ENCODE data around the gene ALG9. TPM values are rescaled to one million over a fixed set of nuclear protein-coding genes. Genes with fewer than 3 reads are reported as not detected.
A peak's percentile ranks its signal among the peaks of the same experiment; 100 is the strongest.

ALG9 gene
- total RNA-seq, 1 experiment from 2014 or later = 23.7 TPM

GRCh38 chr11:111878385-111878848, 7.0 kb upstream of the ALG9 start:
- no peaks in the 10 kb centered on the region for H4K20me1 ChIP-seq (ENCODE audit: insufficient read depth)
- peak overlapping the region; percentile 88 for H2AFZ ChIP-seq (ENCODE audit: low read depth, low read length, poor library complexity, severe bottlenecking)
- ATAC-seq (peak; percentile 21), DNase-seq (ENCODE audit: low read depth, low spot score) (peak; percentile 3)
- peaks cover 0 to 9% of the 10 kb centered on the region in 2 experiments; a peak in 1 of 4 replicates for H3K36me3 ChIP-seq (ENCODE audit: control insufficient read depth in 1 of 2, insufficient read depth in 2 of 2, low read length in 2 of 2)
- peak overlapping the region; percentile 65 for H3K27ac ChIP-seq (ENCODE audit: low read depth, low read length)
- peak overlapping the region; percentile 83 to 91 for H3K4me3 ChIP-seq (replicated peaks in 1 of 2; ENCODE audit: low read depth in 1 of 2, low read length in 2 of 2)
- TSS peak; percentile 80 for BruUV-seq (replicated peaks)
- H3K9ac ChIP-seq (ENCODE audit: low read length) = peak overlapping the region; percentile 86
- peak overlapping the region; percentile 90 for H3K4me2 ChIP-seq (ENCODE audit: low read length)
- H3K4me1 ChIP-seq (ENCODE audit: control insufficient read depth in 1 of 2, insufficient read depth in 2 of 2, low read length in 2 of 2) = peaks cover 3 to 15% of the 10 kb centered on the region in 2 experiments; a peak in 3 of 4 replicates
- ChIA-PET POLR2A (no interaction called here), CTCF (interaction anchor here (1.2 kb wide), 1 partner anchor 104 kb away, joined by 4 read pairs; no protein-coding TSS in a partner anchor), RAD21 (ENCODE audit: low non-redundant PET in 1 of 2, low total read pairs in 2 of 2, uncharacterized antibody in 2 of 2, unreplicated experiment in 2 of 2) (no interaction called here)
- 0 out of 2 replicates have a peak, but pooled peaks cover 4% of the 10 kb centered on the region for H3K79me2 ChIP-seq (ENCODE audit: insufficient read depth, low read length)
- H3K9me2 ChIP-seq (ENCODE audit: insufficient read depth) = no peaks in the 10 kb centered on the region
- no peaks in the 10 kb centered on the region for H3K27me3 ChIP-seq (ENCODE audit: insufficient read depth, low read length)
- 0 out of 2 replicates have a peak, but pooled peaks have one; percentile 82 for TF ChIP-seq MAX (IDR thresholded peaks at IDR 0.05)
- peak; percentile 12; the same call in 1 of the 2 replicates for TF ChIP-seq JUND (IDR thresholded peaks at IDR 0.05)
- no peak for TF ChIP-seq ELF1 (IDR thresholded peaks at IDR 0.05; ENCODE audit: borderline replicate concordance, low read depth)
- TF ChIP-seq EGR1 (IDR thresholded peaks at IDR 0.05; ENCODE audit: low read depth) = no peak
- TF ChIP-seq CBX3 (IDR thresholded peaks at IDR 0.05; ENCODE audit: low read depth) = no peak
- intact Hi-C loops (cut with micrococcal nuclease) = loop anchor here (2.0 to 5.0 kb wide), 2 partner anchors 208 to 284 kb away; partner anchors contain the start of genes IL18, SDHD and TIMM8B
- H3K9me3 ChIP-seq (ENCODE audit: control insufficient read depth in 1 of 2, insufficient read depth in 1 of 2, low read depth in 1 of 2, low read length in 2 of 2) = no peaks in the 10 kb centered on the region

- H3K27ac ChIP-seq (ENCODE audit: low read depth, low read length) = peak overlapping the region; percentile 76
- TF ChIP-seq MAX (IDR thresholded peaks at IDR 0.05) = 0 out of 2 replicates have a peak, but pooled peaks have one; percentile 17
- TF ChIP-seq RAD21 (IDR thresholded peaks at IDR 0.05; ENCODE audit: low read depth) = no peak
- no peaks in the 10 kb centered on the region for H4K20me1 ChIP-seq (ENCODE audit: insufficient read depth)
- ChIA-PET RAD21 (ENCODE audit: low non-redundant PET in 1 of 2, low total read pairs in 2 of 2, uncharacterized antibody in 2 of 2, unreplicated experiment in 2 of 2) (interaction anchor here in 1 of 2 experiments (1.0 kb wide), 1 partner anchor 64 kb away, joined by 3 read pairs; no protein-coding TSS in a partner anchor), POLR2A (interaction anchor here (0.8 to 1.4 kb wide), 2 partner anchors 9 to 310 kb away, joined by 3 read pairs; no protein-coding TSS in a partner anchor), CTCF (interaction anchor here (1.1 to 1.7 kb wide), 4 partner anchors 10 to 100 kb away, joined by 3 to 5 read pairs (median 3); no protein-coding TSS in a partner anchor)
- peaks cover 2 to 15% of the 10 kb centered on the region in 2 experiments; a peak in 1 of 4 replicates for H3K36me3 ChIP-seq (ENCODE audit: control insufficient read depth in 1 of 2, insufficient read depth in 2 of 2, low read length in 2 of 2)
- no peaks in the 10 kb centered on the region for H3K9me3 ChIP-seq (ENCODE audit: control insufficient read depth in 1 of 2, insufficient read depth in 1 of 2, low read depth in 1 of 2, low read length in 2 of 2)
- DNase-seq (ENCODE audit: low read depth, low spot score) (no peak), ATAC-seq (no peak)
- no TSS peak for BruUV-seq (replicated peaks)
- 0 out of 2 replicates have a peak, but pooled peaks cover 9% of the 10 kb centered on the region for H3K79me2 ChIP-seq (ENCODE audit: insufficient read depth, low read length)
- peak overlapping the region; percentile 89 to 90 for H3K4me3 ChIP-seq (replicated peaks in 1 of 2; ENCODE audit: low read depth in 1 of 2, low read length in 2 of 2)
- peak overlapping the region; percentile 90 for H3K4me2 ChIP-seq (ENCODE audit: low read length)
- no peaks in the 10 kb centered on the region for H3K27me3 ChIP-seq (ENCODE audit: insufficient read depth, low read length)
- peak overlapping the region; percentile 97 for H2AFZ ChIP-seq (ENCODE audit: low read depth, low read length, poor library complexity, severe bottlenecking)
- intact Hi-C loops (cut with micrococcal nuclease) = no loop called here
- H3K9me2 ChIP-seq (ENCODE audit: insufficient read depth) = no peaks in the 10 kb centered on the region
- H3K9ac ChIP-seq (ENCODE audit: low read length) = peak overlapping the region; percentile 66
- peaks cover 0 to 18% of the 10 kb centered on the region in 2 experiments; a peak in 3 of 4 replicates for H3K4me1 ChIP-seq (ENCODE audit: control insufficient read depth in 1 of 2, insufficient read depth in 2 of 2, low read length in 2 of 2)
These were observed 346 bp upstream of the ALG9 start for GRCh38 chr11:111871693-111872161.

All from HCT116 (cell line).